ENCODE results near the gene PSEN2.
A peak's percentile ranks its signal among the peaks of the same experiment; 100 is the strongest.

DNA sequence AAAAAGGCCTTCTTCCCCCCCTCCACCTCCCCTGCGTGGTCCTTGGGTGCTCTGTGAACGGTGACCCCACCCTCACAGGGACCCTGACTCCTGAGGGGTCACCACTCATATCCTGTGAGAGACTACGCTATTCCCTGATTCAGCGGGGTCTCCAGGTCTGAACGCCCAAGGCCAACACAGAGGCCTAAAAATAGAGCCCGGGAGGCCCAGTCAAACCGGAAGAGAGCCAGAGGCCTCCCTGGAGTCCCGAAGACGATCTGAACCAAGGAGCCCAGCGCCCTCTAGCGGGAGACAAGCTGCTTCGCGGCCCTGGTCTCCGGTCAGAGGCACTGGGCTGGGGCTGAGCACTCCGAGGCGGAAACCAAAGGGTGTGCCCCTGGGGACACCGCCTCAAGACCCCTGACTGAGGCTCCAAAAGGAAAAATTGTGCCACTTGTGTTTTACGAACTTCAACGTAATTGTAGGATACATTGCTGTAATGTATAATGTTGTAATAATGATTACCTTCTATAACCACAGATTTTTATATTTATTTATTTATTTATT is 42.4 kb upstream of the PSEN2 start:
- TF ChIP-seq, protein P1, sequence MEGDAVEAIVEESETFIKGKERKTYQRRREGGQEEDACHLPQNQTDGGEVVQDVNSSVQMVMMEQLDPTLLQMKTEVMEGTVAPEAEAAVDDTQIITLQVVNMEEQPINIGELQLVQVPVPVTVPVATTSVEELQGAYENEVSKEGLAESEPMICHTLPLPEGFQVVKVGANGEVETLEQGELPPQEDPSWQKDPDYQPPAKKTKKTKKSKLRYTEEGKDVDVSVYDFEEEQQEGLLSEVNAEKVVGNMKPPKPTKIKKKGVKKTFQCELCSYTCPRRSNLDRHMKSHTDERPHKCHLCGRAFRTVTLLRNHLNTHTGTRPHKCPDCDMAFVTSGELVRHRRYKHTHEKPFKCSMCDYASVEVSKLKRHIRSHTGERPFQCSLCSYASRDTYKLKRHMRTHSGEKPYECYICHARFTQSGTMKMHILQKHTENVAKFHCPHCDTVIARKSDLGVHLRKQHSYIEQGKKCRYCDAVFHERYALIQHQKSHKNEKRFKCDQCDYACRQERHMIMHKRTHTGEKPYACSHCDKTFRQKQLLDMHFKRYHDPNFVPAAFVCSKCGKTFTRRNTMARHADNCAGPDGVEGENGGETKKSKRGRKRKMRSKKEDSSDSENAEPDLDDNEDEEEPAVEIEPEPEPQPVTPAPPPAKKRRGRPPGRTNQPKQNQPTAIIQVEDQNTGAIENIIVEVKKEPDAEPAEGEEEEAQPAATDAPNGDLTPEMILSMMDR (conservative IDR thresholded peaks at IDR 0.05; ENCODE audit: low read length) = peak; percentile 95
- no peak for TF ChIP-seq EZH2phosphoT487 (IDR thresholded peaks at IDR 0.05; ENCODE audit: borderline replicate concordance, low read depth, low read length)
